ENCODE results near the gene TPRN.

GRCh38 chr9:137202966-137203365 lies 2.4 kb upstream of the TPRN start:
- TF ChIP-seq CTCF (IDR thresholded peaks at IDR 0.05): no peak
- no peak for TF ChIP-seq SP1 (CRISPR knock-in tag; conservative IDR thresholded peaks at IDR 0.05)

Measured in WTC11 (cell line).